Stimulated activated CD4-positive, alpha-beta T cell treated with anti-CD3 and anti-CD28 coated beads, TNF-alpha, amount 100 ng/mL, for 4 hours (primary cell): Measurements from ENCODE around the gene TSPAN15.

Experiments used
- DNase-seq, 3 experiments: peaks; one replicate each; pipeline ENCODE4 v3.0.0-alpha.2; 2020; ENCODE audit warnings: low read depth in 3 of 3

TSPAN15 gene

DNA sequence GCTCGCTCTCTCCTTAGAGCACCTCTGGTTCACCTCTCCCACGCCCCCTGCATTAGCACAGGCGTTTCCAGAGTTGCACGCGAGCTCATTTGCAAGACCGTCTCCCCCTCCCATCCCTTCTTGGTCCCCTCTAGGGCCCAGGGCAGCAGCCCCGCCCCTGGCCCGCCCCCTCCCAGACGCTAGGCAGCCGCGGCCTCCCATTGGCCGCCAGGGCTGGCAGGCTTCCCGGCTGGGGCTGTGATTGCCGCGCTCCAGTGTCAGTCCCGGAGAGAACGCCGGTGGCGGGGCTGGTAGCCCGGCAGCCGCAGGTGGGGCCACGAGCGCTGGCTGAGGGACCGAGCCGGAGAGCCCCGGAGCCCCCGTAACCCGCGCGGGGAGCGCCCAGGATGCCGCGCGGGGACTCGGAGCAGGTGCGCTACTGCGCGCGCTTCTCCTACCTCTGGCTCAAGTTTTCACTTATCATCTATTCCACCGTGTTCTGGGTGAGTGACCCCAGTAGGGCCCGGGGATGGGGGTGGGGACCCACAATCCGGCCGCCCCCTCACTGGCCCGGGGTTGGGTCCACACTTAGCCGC is at the start of gene TSPAN15:
Gene TSPAN15, plus strand, starts transcription at position 257 of the 575 bp plus-strand sequence. Its CDS starts 130 bp downstream, at position 387.
- peak; percentile 64 to 67 (median 66) for DNase-seq

- no peak for DNase-seq
Observed at GRCh38 chr10:69402386-69402785, 48.9 kb upstream of the TSPAN15 start.

DNA sequence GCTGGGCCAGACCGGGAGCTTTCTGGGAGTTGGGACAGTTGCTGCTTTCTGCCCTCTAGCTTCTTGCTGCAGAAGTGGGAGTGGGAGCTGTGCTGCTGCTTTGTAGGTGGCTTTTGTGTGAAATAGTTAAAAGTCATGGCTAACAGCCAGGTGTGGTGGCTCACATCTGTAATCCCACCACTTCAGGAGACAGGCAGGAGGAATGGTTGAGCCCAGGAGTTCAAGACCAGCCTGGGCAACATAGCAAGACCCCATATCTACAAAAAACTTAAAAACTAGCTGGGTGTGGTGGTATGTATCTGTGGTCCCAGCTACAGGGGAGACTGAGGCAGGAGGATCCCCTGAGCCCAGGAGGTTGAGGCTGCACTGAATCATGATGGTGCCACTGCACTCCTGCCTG is 48.2 kb upstream of the TSPAN15 start:
- DNase-seq, result no peak

GRCh38 chr10:69403519-69403918 is 47.7 kb upstream of the TSPAN15 start:
- DNase-seq, result no peak

DNA sequence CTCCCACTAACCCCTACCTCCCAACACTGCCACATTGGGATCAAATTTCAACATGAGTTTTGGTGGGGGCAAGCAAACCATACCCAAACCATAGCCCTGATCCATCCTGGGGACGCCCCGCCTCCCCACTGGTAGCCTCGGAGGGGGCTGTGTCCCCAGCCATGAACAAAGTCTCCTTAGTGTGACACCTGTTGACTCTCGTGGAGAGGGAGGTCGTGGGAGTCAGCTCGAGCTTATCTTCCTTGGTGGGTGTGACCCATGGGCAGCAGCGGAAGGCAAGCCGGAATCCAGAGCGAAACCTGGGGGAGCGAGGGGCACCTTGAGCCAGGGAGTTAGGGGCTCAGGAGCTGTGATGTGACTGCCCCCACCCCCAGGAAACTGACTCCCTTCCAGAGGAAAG is 46.5 kb upstream of the TSPAN15 start:
- DNase-seq, result no peak

GRCh38 chr10:69405221-69405620 is 46.0 kb upstream of the TSPAN15 start:
- DNase-seq, result no peak

DNA sequence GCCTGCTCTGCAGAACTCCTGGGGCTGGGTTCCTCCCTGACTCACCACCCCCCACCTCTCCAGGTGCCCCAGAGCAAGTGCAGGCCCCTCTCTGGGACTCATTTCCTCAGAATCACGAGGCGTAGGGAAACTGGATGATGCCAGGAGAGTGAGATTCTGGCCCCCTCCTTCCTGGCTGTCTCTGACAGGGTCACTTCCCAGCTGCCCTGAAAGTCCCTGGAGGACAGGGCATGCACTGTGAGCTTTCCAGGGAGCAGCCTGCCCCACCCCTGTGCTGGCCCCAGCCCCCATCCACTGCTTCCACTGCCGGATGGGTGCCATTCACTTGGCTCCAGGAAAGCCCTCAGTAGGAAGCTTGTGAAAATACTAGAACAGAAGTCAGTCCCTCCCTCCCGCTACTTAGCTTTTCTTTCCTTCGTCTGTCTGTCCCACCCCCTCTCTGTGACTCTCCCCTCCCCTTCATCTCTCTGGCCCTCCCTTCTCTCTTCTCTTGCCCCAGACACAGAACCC is 44.9 kb upstream of the TSPAN15 start:
- no peak for DNase-seq

DNA sequence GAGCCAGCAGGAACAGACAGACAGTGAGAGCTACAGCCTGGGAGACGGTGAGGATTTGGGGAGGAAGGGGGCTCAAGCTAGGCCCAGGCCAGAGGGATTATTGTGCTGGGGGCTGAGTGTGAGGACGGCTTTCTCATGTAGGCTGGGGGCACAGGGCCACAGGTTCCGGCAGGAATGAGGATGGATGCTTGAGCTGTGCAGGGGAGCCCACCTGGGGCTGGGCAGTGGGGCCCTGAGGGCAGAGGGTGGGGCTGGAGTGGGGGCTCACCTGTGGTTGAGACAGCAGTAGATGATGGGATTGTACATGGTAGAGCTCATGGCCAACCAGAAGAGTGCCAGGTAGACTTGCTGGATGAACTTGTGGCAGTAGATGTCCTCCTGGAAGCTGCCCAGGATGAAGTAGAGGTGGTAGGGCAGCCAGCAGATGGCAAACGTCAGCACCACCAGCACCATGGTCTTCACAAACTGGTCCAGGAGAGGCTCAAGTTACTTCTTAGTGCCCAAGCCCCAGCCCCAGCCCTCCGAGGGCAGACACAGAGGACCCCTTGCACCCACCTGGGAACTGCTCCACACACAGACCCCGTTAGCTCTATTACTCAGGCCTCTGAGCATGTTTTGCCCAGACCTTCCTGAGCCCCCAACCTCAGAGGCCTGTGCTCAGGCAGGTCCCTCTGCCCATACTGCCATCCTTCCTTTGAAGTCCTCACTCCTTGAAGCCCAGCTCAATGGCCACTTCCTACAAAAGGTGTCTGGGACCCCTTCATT is 44.3 kb upstream of the TSPAN15 start:
- DNase-seq, result no peak

- no peak for DNase-seq
Observed at GRCh38 chr10:69407621-69408301, 43.5 kb upstream of the TSPAN15 start.

DNA sequence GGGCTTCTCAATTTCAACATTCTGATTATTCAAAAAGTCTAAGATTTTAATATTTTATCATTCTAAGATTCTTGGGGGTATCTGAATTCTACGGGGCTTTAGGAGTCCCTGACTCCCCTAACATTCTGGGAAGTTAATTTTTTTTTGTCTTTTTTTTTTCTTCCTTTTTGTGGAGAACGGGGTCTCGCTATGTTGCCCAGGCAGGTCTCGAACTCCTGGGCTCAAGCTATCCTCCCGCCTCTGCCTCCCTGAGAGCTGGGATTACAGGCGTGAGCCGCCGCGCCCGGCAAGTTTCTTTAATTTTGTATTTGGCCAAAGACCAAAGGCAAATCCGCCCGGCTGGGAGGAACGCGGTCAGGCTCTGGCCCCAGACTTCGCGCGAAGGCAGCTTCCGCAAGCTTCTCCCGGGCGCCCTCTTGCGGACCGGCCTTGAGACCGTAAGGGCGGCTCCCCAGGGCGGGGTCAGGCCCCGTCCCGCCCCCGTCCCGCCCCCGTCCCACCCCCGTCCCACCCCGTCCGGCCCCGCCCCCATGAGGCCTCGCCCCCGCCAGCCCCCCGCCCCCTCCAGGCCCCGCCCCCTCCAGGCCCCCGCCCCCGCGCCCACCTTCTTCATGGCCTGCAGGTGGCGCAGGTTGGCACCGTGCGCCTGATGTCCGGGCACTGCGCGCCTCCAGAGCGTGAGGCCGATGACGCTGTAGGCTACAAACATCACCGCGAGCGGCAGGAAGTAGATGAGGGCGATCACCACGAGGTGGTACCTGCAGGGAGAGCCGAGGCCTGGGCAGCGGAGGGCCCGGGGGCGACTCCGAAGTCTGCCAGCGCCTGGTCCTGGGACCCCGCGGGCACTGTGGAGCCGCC is 42.7 kb upstream of the TSPAN15 start:
- DNase-seq, result peak; percentile 79 to 81 (median 79)

DNA sequence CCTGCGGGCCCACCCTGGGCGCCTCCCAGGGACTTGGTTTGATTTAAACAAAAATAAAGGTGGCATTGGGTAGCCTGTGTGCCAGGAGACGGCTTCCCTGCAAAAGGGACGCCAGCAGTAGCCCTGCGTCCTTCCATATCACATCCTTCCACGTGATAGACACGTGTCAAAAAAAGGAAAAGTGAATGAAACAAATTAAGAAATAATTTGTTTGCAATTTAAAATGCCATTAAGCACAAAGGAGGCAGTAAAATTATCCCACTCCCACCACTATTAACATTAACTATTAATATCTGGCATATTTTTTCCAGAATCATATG is 42.1 kb upstream of the TSPAN15 start:
- no peak for DNase-seq

- no peak for DNase-seq
Observed at GRCh38 chr10:69409968-69410367, 41.3 kb upstream of the TSPAN15 start.

GRCh38 chr10:69410487-69410886 is 40.8 kb upstream of the TSPAN15 start:
- DNase-seq, result no peak

GRCh38 chr10:69411476-69411875 is 39.8 kb upstream of the TSPAN15 start:
- no peak for DNase-seq

DNA sequence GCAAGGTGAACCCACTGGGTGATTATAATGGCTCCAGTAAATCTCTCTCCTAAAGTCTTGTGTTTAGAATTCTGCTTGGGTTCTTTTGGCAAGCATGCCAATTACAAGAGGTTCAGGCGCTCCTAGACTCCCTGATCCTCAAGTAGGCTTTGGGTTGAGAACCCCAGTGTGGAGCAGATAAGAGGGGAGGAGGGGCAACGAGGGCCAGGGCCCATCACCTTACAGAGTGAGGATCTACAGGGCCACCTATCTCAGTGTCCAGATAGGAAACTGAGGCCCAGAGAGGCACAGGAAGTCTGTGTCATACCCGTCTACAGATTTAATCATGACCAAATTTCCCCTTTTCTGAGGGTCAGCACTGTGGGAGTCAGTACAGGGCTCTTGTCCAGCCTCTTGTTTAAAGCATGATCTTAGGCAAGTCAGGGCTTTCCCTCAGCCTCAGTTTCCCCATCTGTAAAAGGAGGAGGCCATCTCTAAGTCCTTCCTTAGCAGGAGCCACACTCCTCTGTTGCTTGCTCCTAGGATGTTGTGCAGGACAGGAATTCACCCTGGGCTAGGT is 39.0 kb upstream of the TSPAN15 start:
- DNase-seq, result no peak

DNA sequence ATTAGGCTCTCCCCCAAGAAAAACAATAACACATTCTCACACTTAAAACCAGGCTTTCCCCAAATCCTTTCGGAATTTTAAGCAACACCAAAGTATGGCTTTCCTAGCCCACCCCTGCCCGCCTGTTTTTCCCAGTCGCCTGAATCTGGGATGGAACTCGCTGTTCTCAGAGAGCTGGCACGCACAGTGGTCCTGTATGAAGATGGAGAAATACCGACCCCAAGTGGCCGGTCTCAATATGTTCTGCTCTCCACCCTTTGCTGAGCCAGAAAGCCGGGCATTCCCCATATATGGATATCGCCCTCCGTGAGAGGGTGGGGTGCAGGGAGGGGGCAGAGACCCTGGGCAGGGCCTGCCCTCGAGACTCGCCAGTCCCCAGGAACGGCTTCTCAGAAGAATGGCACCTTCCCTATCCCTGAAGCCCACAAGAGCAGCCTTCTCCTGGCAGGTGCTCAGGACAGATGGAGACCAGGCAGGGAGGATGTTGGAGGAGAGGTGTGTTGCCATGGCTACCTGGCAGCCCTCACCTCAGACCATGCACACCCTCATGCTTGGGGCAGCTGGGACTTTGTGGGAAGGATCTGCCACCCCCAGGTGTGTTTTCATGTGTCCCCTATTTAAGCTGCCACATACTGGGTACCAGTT is 37.9 kb upstream of the TSPAN15 start:
- DNase-seq, result no peak

- no peak for DNase-seq
Observed at GRCh38 chr10:69414036-69415018, 36.9 kb upstream of the TSPAN15 start.

GRCh38 chr10:69415049-69415448 is 36.2 kb upstream of the TSPAN15 start:
- DNase-seq, result no peak

GRCh38 chr10:69415951-69416350 is 35.3 kb upstream of the TSPAN15 start:
- no peak for DNase-seq

DNA sequence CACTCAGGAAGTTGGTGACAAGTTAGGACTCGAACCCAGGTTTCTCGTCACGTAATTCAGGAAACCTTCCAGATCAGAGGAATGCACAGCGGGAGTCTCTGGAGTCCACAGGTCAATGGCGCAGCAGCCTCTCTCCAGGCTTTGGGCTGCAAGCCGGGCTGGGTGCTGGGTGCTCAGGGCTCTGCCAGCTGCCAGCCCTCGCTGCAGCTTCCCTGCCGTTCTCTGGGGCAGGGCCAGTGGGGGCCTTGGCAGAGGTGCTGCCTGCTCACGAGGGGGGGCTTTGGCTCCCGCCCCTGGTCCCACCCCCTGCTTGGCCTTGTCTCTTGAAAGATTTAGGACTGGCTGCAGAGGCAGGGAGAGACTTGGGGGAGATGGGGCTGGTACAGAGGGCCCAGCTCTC is 34.6 kb upstream of the TSPAN15 start, which contains the start of gene TACR2:
Gene TACR2, minus strand, starts transcription at position 224 of the 400 bp plus-strand sequence. CDS start 595 bp downstream, outside the sequence.
- DNase-seq, result no peak
